AG04449 (cell line): ENCODE results near the gene PRKCE.

ENCODE experiments used
- CTCF ChIA-PET: fragments of 350-600 bp; formaldehyde crosslinking; extraction: SDS; loops from one replicate; lab custom pipeline; 2021; ENCODE audit warnings: antibody characterized with exemption; lab: Yijun Ruan, JAX
- POLR2A ChIA-PET: fragments of 400-600, 350-600 bp; formaldehyde crosslinking; extraction: SDS; loops from one replicate; lab custom pipeline; 2020; ENCODE audit warnings: antibody characterized with exemption, inconsistent platforms; lab: Yijun Ruan, JAX
- DNase-seq: peaks from one replicate; pipeline ENCODE4 v3.0.0-alpha.2; 2010; ENCODE audit warnings: low read depth, low spot score
- H3K4me3 ChIP-seq: 2 replicates; pipeline ENCODE4 v1.5.1; 2011; ENCODE audit warnings: low read depth, mild to moderate bottlenecking, control low read depth, low read length
- TF ChIP-seq, protein P1 (sequence below): IDR thresholded peaks from one replicate; pipeline ENCODE4 v1.5.1; 2011; ENCODE audit warnings: mild to moderate bottlenecking, moderate library complexity, low read length, control low read depth, inconsistent platforms; ENCODE audit not compliant: insufficient read depth; ENCODE audit errors: missing control alignments

Gene PRKCE

DNA sequence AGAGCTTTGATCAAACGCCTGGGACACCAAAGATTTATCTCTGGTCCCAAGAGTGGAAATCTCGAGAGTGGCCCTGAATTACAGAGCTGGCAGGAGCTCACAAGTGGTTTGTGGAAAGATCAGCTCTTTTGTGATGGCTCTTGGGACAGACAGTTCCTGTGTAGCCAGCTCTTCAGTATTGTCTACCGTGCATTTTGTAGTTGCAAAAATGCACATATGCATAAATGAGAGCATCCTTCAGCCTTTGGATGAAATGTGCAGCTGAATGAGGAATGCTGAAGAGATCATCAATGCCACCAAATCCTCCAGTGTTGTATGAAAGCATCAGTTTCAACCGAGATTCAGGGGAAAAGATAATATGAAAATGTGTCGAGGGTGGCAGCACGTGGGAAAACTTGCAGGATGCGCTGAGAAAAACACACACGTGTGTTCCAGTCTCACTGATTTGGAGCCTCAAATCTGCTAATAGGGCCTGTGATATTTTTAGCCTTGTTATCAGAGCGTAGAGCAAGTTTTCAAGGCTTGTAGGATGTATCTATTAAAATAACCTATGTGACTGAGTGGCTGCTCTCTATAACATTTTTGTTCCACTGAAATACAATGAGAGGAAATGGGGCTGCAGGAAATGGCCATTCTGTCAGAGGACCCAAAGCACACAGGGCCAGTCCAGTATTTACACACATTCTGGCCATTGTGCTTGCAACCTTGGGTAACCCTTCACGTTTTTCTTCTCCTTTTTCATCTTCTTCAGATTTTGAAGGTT is 138.7 kb downstream of the PRKCE start:
- ChIA-PET CTCF (interaction anchor here (0.8 to 6.6 kb wide), 5 partner anchors 10 to 146 kb away, joined by 3 to 57 read pairs (median 3); no protein-coding TSS in a partner anchor), POLR2A (no interaction called here)
- no peak overlapping the region for H3K4me3 ChIP-seq
- TF ChIP-seq, protein P1, sequence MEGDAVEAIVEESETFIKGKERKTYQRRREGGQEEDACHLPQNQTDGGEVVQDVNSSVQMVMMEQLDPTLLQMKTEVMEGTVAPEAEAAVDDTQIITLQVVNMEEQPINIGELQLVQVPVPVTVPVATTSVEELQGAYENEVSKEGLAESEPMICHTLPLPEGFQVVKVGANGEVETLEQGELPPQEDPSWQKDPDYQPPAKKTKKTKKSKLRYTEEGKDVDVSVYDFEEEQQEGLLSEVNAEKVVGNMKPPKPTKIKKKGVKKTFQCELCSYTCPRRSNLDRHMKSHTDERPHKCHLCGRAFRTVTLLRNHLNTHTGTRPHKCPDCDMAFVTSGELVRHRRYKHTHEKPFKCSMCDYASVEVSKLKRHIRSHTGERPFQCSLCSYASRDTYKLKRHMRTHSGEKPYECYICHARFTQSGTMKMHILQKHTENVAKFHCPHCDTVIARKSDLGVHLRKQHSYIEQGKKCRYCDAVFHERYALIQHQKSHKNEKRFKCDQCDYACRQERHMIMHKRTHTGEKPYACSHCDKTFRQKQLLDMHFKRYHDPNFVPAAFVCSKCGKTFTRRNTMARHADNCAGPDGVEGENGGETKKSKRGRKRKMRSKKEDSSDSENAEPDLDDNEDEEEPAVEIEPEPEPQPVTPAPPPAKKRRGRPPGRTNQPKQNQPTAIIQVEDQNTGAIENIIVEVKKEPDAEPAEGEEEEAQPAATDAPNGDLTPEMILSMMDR = no peak
- DNase-seq = no peak

DNA sequence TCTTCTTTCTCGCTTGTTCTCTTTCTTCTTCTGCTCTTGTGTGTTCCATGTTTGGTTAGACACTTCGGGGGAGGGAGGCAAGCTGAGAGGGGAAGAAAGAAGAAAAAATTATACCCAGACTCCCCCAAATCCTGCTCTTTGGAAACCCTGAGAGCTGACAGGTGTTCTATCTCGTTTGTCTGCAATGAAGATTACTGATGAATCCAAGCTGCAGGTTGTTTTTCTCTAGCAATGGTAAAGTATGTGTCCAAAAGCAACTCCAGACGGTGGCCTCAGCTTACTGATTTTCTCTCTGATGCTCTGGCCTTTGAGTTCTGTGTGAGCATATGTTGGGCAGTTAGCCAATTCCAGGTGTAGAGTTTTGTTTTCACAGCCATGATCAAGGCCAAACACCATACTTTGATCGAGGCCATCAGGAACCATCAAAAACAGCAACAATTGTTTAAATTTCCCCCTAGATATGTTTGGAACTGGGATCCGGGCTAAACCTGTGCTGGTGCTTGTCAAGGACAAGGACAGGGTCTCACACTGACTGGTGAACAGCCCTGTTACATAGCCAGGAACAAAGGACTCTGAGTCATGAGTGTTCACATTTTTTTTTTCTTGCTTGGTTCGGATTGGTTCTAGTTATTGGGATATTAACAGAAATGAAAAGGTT is 142.0 kb downstream of the PRKCE start:
- CTCF ChIA-PET = interaction anchor here (1.3 to 2.3 kb wide), 2 partner anchors 10 to 15 kb away, joined by 5 to 10 read pairs; no protein-coding TSS in a partner anchor
- DNase-seq = no peak
- POLR2A ChIA-PET = no interaction called here
- H3K4me3 ChIP-seq = no peak overlapping the region
- TF ChIP-seq, protein P1 = no peak

DNA sequence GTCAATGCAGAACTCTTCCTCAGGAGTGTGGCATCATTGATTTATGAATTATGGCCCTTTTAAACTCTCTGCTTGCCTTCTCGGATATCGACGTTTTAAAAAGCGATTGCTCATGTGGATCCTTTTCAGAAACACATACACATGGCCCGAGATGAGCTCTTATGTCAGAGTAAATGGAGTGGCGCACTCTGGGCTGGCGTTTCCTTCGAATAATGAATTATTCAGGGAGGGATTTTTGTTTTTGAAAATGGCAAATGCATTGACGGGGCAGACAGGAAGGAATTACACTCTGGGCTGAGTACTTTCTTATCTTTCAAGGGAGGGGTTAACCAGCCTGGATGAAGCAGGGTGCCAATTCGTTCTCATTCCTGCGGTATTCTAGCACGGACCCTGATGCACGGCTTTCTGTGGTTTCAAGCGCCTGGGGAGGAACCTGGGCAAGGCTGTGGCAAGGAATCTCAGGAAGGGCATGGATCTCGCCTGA is 142.7 kb downstream of the PRKCE start:
- ChIA-PET CTCF (interaction anchor here (2.3 kb wide), 1 partner anchor 15 kb away, joined by 10 read pairs; no protein-coding TSS in a partner anchor), POLR2A (no interaction called here)
- H3K4me3 ChIP-seq = no peak overlapping the region
- TF ChIP-seq, protein P1 = no peak
- no peak for DNase-seq

DNA sequence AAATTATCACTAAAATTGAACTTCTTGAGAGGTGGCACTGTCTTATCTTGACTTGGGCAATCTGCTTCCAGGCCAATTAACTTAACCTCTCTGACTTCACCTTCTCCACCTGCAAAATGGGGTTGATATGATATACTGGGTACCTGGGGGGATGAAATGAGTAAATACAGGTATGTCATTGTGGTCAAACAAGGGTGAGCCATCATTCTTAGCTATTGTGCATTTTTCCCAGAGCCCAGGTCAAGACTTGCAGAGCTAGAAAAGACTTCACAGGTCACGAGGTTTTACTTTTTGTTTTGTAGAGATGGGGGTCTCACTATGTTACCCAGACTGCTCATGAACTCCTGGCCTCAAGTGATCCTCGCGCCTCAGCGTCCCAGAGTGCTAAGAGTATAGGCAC is 145.0 kb downstream of the PRKCE start:
- TF ChIP-seq, protein P1 = no peak
- H3K4me3 ChIP-seq = no peak overlapping the region
- DNase-seq = no peak
- POLR2A ChIA-PET = no interaction called here
- CTCF ChIA-PET = interaction anchor here (1.4 to 1.9 kb wide), 3 partner anchors 8 to 18 kb away, joined by 3 to 7 read pairs (median 5); no protein-coding TSS in a partner anchor

DNA sequence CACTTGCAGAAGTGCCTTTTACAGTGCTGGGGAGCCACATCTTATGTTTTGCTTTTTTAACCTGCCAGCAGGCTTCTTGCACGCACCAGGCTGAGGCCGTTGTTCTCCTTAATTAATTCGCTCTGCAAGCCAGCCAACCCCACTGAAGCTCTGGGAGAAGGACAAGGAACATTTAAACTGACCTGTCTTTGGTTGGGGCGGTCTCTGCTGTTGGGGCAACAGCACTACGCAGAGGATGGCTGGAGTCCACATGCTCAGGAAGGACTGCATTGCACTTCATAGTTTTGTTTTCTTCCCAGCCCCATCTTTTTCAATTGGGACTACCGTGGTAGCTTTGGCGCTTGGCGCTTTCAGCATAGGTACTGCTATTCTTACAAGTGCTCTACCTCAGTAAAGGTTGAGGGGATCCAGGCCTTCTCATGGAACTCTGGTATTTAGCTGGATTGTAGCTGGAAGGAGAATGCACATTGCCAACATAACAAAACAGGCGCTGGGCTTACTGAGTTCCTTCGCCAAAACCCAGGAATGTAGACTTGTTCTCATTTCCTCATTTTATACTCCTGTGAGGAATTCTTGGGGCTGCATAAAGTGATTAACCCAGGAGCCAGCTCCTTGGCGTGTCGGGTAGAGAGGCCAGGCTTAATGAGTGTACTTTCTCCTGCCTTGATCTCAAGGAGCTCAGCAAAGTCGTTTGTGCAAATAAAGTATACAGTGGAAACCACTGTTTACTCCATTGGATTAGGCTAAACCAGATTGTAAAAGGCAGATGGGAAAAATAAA is 146.2 kb downstream of the PRKCE start:
- ChIA-PET POLR2A (no interaction called here), CTCF (interaction anchor here (0.8 to 1.9 kb wide), 9 partner anchors 9 to 155 kb away, joined by 3 to 9 read pairs (median 4); no protein-coding TSS in a partner anchor)
- TF ChIP-seq, protein P1 = no peak
- H3K4me3 ChIP-seq = no peak overlapping the region
- no peak for DNase-seq
